HG03196 (cell line): ENCODE data around the gene IL20RA.
"Not testable (repeated sequence)": the region's sequence is repeated elsewhere in the genome, so short reads cannot be mapped to it uniquely, and the experiment has no call there.

Experiments
- ATAC-seq: cut with Tn5 transposase; IDR thresholded peaks from one replicate; pipeline ENCODE4 v1.9.1; 2021; ENCODE audit not compliant: unreplicated experiment

IL20RA gene

GRCh38 chr6:136975089-136975715 lies 69.6 kb downstream of the IL20RA start:
- ATAC-seq: no peak

GRCh38 chr6:136973781-136974180 lies 71.0 kb downstream of the IL20RA start:
- ATAC-seq: not testable (repeated sequence)

- no peak for ATAC-seq
Measured at GRCh38 chr6:136971609-136972008, 73.2 kb downstream of the IL20RA start.

GRCh38 chr6:136969930-136970329 lies 74.8 kb downstream of the IL20RA start:
- no peak for ATAC-seq

GRCh38 chr6:136969433-136969832 lies 75.3 kb downstream of the IL20RA start:
- ATAC-seq: no peak

GRCh38 chr6:136968837-136969236 lies 75.9 kb downstream of the IL20RA start:
- no peak for ATAC-seq

- ATAC-seq: peak; percentile 90
Measured at GRCh38 chr6:136967876-136968752, 76.7 kb downstream of the IL20RA start.

GRCh38 chr6:136964398-136964797 lies 80.4 kb downstream of the IL20RA start:
- no peak for ATAC-seq

GRCh38 chr6:136963259-136963658 lies 81.5 kb downstream of the IL20RA start:
- ATAC-seq: no peak

GRCh38 chr6:136962661-136963060 lies 82.1 kb downstream of the IL20RA start:
- ATAC-seq: no peak

GRCh38 chr6:136961848-136962247 lies 82.9 kb downstream of the IL20RA start:
- no peak for ATAC-seq

GRCh38 chr6:136960781-136961180 lies 84.0 kb downstream of the IL20RA start:
- no peak for ATAC-seq

GRCh38 chr6:136959935-136960334 lies 84.8 kb downstream of the IL20RA start:
- not testable (repeated sequence) for ATAC-seq

- no peak for ATAC-seq
Measured at GRCh38 chr6:136959471-136959891, 85.3 kb downstream of the IL20RA start.

- ATAC-seq: no peak
Measured at GRCh38 chr6:136958168-136958567, 86.6 kb downstream of the IL20RA start.

- ATAC-seq: no peak
Measured at GRCh38 chr6:136956590-136957544, 87.9 kb downstream of the IL20RA start.

- ATAC-seq: no peak
Measured at GRCh38 chr6:136955123-136955522, 89.6 kb downstream of the IL20RA start.

- no peak for ATAC-seq
Measured at GRCh38 chr6:136952714-136953260, 92.0 kb downstream of the IL20RA start.

GRCh38 chr6:136950436-136951126 lies 94.2 kb downstream of the IL20RA start:
- no peak for ATAC-seq
